NCI-H345 treated with DMSO at 0.1 percent for 48 hours (cell line): ENCODE measurements around the gene NSD2.
"Not testable (repeated sequence)": the region's sequence is repeated elsewhere in the genome, so short reads cannot be mapped to it uniquely, and the experiment has no call there.

ENCODE experiments used
- DNase-seq: peaks from one replicate; lab custom pipeline; 2025; ENCODE audit not compliant: unreplicated experiment; lab: John Stamatoyannopoulos, UW

NSD2 gene

DNA sequence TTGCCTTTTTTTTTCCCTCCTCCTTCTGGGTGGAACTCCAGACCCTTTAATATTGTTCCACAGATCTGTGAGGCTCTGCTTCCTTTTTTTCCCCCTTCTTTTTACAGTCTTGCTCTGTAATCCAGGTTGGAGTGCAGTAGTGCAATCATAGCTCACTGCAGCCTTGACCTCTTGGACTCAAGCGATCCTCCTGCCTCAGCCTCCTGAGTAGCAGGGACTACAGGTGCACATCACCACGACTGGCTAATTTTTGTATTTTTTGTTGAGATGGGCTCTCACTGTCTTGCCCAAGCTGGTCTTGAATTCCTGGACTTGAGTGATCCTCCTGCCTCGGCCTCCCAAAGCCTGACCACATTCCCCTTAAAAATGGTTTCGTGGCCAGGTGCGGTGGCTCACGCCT lies 26.8 kb downstream of the NSD2 start:
- no peak for DNase-seq

DNA sequence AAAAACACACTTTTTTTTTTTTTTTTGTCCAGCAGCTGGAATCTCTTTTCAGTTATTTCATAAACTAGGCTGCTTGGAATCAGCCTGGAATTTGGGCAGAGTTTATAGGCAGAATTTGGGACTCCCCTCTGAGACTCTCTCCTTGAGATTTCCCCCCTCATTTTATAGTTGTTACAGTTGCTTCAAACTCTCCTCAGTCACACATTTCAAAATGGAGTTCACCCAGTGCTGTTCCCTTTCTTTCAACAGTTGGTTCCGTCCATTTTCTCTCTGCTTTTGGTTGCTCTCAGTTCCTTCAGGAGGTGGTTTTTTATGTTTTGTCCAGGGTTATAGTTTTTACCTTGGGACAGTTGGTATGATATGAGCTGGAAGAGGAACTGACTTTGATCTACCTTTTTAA lies 27.5 kb downstream of the NSD2 start:
- DNase-seq, result no peak

DNA sequence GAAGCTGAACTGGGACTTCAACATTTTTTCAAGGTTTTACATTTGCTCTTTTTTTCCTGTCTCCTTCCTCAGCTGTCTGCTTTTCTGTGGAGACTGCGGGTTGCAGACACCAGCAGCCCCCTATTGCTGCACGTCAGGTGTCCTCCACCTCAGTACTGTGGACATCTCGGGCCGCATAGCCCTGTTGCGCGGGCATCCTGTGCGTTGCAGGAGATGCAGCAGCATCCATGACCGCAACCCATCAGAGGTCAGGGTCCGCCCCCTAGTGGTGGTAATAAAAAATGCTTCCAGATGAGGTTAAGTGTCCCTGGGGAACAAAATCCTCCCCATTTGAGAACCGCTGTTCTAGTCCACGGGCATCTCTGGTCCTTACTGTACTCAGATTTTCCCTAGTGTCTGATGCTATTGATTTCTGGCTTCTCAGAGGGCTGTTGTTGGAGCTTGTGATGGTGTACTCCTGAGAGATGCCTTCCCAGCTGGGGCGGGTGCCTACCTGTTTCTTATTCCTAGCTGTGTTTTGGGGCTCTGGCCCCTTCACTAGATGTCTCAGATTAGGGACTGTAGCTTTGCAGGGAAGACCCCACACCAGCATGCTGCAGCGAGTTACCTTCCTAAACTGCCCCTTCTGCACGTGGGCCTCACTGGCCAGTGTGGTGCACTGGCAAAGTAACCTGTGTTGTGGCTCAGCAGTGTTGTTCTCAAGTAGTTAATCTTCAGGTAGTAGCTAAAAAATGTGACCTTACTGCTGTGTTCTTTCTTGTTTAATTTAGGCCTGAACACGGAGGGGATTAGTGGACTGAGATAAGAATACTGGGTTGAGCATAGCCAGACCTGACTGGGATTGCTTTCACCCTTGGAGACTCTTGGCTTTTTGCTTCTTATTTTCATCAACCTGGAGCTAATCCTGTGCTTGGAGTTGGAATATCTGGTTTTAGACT lies 28.2 kb downstream of the NSD2 start:
- DNase-seq, result peak; percentile 30

DNA sequence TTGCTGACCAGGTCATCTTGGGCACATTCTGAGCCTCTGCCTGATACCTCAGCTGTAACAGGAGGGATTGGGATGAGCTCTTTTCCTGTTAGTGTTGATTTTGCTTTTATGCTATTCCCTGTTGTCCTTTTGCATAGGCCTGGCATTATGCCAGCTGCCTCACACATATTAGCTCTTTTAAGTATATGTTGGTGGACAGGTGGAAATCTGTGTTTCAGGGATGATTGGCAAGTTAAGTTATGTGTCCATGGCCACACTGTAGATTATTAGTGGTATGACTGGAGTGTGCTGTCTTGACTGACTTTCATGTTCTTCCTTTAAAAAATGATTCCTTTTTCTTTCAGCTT lies 28.9 kb downstream of the NSD2 start:
- DNase-seq, result no peak

DNA sequence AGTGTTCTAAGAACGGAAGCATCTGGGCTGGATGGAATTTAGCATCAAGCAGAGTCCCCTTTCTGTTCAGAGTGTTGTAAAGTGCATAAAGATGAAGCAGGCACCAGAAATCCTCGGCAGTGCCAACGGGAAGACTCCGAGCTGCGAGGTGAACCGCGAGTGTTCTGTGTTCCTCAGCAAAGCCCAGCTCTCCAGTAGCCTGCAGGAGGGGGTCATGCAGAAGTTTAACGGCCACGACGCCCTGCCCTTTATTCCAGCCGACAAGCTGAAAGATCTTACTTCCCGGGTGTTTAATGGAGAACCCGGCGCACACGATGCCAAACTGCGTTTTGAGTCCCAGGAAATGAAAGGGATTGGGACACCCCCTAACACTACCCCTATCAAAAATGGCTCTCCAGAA lies 29.4 kb downstream of the NSD2 start:
- no peak for DNase-seq

DNA sequence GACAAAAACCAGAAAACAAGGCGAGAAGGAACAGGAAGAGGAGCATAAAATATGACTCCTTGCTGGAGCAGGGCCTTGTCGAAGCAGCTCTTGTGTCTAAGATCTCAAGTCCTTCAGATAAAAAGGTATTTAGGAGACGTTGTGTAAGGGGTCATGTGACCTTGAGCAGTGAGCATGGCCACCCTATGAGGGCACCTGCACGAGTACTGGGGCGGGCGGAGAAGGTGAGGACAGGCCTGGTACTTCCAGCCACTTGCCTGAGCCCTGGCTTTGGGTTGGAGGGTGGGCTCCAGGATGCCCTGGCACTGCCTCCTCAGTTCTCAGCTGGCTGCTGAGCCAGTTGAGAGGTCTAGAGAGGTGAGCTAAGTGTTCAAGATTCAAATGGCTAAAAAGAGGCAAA lies 29.9 kb downstream of the NSD2 start:
- DNase-seq, result no peak

DNA sequence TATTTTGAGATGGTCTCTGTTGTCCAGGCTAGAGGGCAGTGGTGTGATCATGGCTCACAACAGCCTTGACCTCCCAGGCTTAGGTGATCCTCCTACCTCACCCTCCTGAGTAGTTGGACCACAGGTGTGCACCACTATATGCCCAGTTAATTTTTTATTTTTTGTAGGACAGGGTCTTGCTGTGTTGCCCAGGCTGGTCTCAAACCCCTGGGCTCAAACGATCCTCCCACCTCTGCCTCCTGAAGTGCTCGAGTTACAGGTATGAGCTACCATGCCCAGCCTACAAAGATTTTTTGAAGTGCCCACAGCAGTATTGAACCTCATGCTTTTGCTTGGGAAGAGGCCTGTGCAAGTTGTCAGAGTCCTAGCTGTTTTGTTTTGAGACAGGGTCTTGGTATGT lies 31.1 kb downstream of the NSD2 start:
- DNase-seq, result no peak

DNA sequence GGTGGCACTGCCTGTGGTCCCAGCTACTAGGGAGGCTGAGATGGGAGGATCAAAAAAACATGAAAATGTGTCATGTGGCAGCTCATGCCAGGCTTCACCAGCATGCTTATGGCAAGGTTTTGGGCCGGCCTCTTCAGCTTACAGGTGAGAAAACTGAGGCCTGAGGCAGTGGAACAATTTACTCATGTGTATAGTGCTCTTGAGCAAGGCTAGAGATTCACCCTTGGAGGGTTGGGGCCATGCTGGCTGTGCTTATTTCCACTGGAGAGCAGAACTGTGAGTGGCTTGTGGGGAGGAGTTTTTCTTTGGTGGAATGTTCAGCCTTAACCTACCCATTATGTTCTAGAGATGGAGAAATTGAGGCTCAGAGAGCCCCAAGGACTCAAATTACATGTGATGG lies 31.8 kb downstream of the NSD2 start:
- no peak for DNase-seq

DNA sequence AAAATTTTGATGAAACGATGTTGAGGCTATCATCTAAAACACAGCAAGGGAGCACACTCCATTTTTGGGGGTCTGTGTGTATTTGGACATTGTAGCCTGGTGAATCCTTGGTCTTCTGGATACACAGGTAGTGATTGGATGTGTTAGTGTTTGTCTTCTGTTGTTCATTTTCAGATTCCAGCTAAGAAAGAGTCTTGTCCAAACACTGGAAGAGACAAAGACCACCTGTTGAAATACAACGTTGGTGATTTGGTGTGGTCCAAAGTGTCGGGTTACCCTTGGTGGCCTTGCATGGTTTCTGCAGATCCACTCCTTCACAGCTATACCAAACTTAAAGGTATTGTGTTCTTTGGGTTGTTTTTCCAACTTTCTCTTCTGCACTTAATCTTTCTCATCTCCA lies 32.8 kb downstream of the NSD2 start:
- no peak for DNase-seq

DNA sequence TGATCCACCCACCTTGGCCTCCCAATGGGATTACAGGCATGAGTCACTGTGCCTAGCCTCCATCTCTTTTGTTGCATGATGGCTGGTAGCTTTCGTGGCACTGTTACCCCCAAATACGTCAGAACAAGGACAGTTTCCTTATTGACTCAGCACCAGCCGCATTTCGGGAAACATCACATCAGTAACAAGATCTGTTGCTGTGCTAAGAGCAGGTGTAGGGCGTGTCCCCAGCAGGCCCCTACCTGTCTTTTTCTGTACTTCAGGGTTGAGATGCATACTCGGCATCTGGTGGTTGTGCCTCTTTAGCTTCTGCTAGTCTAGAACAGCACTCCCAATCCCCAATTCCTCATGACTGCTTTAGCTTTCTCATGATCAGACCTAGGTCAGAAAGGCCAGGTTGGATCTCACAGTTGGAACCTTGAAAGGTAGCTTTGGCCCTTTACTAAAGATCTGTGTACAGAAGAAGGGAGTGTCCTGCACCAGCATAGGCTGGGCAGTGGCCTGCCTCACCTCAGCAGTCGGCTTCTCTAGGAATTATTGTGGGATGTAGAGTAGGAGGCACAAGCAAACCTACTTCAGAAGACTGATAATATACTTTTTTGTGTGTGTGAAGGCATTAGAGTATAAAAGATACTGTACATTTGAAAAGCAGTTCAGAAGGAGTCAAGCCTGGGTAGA lies 36.8 kb downstream of the NSD2 start:
- no peak for DNase-seq

DNA sequence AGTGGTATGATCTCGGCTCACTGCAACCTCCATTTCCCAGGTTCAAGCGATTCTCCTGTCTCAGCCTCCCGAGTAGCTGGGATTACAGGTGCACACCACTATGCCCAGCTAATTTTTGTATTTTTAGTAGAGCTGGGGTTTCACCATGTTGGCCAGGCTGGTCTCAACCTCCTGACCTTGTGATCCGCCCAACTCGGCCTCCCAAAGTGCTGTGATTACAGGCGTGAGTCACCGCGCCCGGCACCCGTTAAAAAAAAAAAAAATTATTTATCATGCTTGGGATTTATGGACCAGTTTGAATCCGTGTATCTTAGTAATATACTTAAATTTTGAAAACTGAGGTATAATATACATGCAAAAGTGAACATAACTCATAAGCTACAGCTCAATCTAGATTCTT lies 38.5 kb downstream of the NSD2 start:
- DNase-seq, result not testable (repeated sequence)

DNA sequence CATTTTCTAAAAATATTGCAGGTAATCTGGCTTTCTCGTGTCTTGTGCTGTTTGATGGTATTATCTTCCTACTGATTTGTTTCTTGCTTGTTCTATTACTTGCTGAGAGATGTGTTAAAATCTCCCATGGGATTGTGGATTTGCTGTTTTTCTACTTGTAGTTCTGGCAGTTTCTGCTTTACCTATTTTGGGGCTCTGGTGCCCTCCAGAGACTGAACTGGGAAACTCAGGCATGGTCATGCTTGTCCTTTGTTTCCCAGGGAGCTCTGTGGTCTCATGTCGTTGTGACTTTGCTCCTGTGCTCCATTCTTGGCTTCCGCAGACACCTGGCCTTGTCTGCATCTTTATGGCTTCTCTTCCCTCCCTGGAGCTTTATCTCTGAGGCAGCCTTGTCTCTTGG lies 39.5 kb downstream of the NSD2 start:
- no peak for DNase-seq

DNA sequence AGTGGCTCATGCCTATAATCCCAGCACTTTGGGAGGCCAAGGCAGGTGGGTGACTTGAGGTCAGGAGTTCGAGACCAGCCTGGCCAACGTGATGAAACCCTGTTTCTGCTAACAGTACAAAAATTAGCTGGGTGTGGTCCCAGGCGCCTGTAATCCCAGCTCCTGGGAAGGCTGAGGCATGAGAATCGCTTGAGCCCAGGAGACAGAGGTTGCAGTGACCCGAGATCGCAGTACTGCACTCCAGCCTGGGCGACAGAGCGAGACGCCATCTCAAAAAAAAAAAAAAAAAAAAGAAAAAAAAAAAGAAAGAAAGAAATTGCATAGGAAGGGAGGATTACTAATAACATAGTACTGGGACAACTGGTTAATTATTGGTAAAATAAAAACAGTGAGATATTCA lies 40.1 kb downstream of the NSD2 start:
- DNase-seq, result not testable (repeated sequence)

DNA sequence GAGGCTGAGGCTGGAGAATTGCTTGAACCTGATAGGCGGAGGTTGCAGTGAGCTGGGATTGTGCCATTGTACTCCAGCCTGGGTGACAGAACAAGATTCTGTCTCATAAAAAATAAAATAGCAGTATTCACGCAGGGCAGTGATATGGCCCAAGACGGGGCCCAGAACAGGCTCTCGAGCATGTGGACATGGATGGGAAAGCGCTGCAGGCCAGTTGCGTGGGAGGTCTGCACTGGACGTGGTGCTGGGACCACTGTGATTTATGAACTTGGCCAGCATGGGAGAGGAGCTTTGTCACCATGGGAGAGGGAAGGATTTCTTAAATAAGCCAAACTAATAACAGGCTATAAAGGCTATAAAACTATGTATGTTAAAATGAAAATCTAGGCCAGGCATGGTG lies 51.6 kb downstream of the NSD2 start:
- DNase-seq, result no peak

DNA sequence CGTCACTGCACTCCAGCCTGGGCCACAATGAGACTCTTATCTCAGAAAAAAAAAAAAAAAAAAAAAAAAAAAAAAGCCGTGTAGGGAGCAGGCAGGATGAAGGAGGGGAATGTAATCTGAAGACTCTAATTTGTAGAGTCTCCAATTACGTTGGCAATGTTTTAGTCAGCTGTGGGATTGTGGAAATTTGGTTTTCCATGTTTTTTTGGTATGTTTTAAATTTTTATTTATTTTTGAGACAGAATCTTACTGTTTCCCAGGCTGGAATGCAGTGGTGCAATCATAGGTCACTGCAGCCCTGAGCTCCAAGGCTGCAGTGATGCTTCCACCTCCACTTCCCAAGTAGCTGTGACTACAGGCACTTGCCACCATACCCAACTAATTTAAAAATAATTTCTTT lies 56.5 kb downstream of the NSD2 start:
- DNase-seq, result no peak

DNA sequence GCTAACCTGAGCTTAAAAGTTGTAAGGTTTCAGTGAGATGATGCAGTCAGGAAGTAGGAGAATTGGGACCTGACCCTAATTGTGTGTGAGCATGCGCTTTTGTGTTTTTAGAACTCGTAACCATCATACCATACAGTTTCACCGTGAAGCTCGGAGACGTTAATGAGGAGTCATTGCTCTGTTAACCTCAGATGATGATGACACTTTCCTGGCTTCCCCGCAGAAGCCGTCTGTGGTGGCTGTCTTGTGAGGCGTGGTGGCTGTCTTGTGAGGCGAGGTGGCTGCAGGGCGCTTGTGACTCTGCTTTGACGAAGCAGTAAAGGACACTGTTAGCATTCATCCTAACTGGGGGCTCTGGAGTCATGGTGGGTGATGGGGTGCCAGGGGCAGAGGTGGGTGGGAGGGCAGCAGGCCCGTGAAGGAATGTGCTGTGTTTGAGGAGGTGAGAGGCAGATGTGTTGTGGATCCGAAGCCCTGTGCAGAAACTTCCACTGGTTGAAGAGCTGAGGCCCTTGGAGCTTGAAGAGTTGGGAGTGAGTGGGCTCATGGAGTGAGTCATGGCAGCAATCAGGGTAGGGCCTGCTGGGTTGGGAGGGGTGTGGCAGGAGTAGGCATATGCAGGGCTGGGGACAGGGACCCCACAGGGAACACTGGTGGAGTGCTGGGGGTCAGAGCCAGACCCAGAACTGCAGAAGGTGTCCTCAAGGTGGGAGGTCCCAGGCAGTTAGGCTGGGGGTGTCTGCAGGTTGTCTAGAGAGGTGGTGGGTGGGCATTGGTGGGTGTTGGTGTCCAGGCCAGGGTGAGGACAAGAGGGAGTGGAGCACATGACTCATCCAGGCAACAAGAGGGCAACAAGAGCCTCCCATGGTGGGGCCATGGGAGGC lies 57.4 kb downstream of the NSD2 start:
- DNase-seq, result no peak

DNA sequence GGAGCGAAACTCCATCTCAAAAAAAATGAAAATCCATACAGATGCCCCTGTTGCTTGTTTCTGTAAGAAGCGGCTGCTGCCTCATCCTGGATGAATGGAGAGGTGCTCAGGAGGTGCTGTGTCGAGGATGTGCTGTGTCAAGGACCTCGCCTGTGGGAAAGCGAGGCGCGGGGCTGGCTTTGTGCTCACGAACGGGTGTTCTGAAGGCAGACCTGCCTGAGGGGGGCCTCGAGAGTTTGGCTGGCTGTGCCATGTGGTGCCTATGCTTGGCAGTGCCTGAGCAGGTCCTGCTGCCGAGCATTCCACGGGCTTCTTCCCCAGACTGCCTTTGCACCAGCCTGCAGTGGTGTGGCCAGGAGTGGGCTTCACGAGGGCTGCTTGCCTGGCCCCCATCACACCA lies 61.5 kb downstream of the NSD2 start:
- DNase-seq, result no peak

DNA sequence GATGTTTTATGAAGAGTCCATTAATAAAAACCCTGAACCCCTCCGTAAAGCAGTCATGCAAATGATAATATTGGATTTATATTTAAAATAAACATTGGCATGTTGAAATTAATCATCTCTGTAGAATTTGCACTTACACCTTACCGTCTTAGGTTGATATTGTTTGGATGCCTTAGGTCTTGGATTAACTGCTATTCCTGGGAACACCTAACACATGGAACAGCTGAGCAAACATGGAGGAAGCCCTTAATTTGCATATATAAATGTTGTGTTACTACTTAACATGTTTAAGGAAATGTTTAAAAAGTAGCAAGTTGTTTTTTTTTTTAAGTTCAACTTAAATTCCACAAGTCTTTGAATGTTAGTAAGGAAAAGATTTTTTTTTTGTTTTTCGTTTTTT lies 62.5 kb downstream of the NSD2 start:
- DNase-seq, result no peak

DNA sequence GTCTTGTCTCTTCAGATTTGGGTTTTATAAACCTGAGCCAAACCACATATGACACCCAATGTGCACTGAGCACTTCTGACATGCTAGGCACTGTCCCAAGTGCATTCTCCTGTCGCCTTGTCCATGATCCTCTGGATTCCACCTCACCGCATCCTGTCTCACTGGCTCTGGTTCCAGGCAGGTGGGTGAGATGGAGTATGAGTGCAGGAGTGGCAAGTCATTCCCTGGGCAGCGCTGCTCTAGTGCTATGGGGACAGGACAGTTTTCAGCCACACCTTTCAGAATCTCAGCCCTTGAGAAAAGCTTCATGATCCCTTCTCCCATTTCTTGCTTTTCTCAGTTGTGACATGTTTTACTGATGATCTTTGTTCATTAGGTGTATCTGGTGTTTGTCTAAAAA lies 66.4 kb downstream of the NSD2 start:
- DNase-seq, result no peak

DNA sequence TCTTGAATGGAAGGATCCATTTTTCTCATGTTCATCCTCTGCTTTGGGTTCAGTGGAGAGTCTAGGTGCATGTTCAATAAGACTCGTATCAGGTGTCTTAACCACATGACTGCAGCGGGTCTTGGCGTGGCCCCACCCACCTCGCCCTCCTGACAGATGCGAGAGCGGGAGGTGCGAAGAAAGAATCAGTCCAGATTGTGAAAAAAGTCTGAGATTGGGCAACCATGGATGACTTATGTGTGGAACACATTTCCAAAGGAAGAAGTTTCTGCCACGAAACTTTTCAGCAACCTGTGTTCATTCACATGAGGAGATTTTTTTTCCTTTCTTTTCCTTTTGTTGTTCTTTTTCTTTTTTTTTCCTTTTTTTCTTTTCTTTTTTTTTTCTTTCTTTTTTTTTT lies 66.8 kb downstream of the NSD2 start:
- no peak for DNase-seq

DNA sequence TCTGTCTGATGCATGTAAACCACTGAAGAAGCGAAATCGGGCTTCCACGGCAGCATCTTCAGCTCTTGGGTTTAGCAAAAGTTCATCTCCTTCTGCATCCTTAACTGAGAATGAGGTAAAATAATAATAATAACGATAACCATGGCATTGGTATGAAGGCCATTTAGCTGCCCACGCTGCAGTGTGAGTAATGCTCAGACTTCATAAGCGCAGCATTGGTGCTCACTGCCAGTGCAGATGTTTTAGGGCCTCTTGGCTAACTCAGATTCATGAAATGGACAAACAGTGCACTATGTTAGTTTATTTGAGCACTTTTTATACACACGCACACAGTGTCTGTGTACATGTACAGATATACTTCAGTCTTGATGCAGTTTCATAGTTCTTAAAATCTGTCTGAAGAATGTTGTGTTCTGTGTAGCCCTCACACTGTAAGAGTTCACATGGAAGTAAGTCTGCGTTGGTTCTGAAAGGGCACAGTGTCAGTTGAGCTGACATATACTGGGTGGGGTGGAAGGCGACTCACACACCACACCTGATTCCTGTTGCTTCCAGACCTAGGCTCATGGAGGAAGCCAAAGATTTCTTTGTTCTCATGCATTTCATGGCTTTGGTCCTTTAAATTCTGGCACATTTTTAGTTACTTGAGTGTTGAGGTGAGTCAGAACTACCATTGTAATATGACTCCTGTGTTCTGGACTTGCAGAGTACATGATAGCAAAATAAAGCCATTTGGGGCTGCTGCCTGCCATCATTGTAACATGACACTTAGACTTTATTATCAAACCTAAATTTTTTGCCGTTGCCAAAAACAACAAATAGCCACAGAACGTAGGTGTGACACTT lies 68.7 kb downstream of the NSD2 start:
- DNase-seq, result no peak
